Transverse colon (tissue), 4 donors: ENCODE results near the gene SARDH.

Experiments
- CTCF ChIP-seq, 5 experiments: fragments of 200-600 bp in 3 of 5; fragments of 450-650 bp in 2 of 5; sonication (generic) in 3 of 5; IDR thresholded peaks; 1 replicate in 2 of 5; 2 replicates in 3 of 5; pipeline ENCODE4 v1.5.1; 2016 to 2017; ENCODE audit warnings: antibody characterized with exemption in 5 of 5, inconsistent platforms in 3 of 5, mild to moderate bottlenecking in 2 of 5, moderate library complexity in 1 of 5
- EP300 ChIP-seq: sonication (generic); formaldehyde crosslinking; IDR thresholded peaks from one replicate; pipeline ENCODE4 v1.6.1; 2017; ENCODE audit warnings: antibody characterized with exemption, low read depth
- POLR2A ChIP-seq: fragments of 450-650 bp; IDR thresholded peaks from one replicate; pipeline ENCODE4 v1.6.1; 2016; ENCODE audit warnings: antibody characterized with exemption, mild to moderate bottlenecking, moderate library complexity
- POLR2AphosphoS5 ChIP-seq, 3 donors: sonication (generic); formaldehyde crosslinking; IDR thresholded peaks; one replicate each; pipeline ENCODE4 v1.6.1; 2016; ENCODE audit warnings: antibody characterized with exemption in 3 of 3

- TF ChIP-seq CTCF (IDR thresholded peaks at IDR 0.05) (no peak), EP300 (no peak), POLR2A (no peak), POLR2AphosphoS5 (IDR thresholded peaks at IDR 0.05) (no peak)
These were observed 105.1 kb downstream of the SARDH start for GRCh38 chr9:133632806-133633680.
